AG04450 (cell line): ENCODE results near the gene MBD6. TPM values are rescaled to one million over a fixed set of nuclear protein-coding genes. Genes with fewer than 3 reads are reported as not detected.
A peak's percentile ranks its signal among the peaks of the same experiment; 100 is the strongest.
"Not testable (repeated sequence)": the region's sequence is repeated elsewhere in the genome, so short reads cannot be mapped to it uniquely, and the experiment has no call there.

Source experiments
- CTCF ChIA-PET: fragments of 300-600, 350-600 bp; formaldehyde crosslinking; extraction: SDS; loops from one replicate; lab custom pipeline; 2022; ENCODE audit warnings: antibody characterized with exemption, inconsistent platforms; lab: Charles Lee
- POLR2A ChIA-PET: fragments of 350-600 bp; formaldehyde crosslinking; extraction: SDS; loops from one replicate; lab custom pipeline; 2021; ENCODE audit warnings: antibody characterized with exemption, inconsistent platforms; lab: Yijun Ruan, JAX
- DNase-seq: peaks from one replicate; pipeline ENCODE4 v3.0.0-alpha.2; 2011; ENCODE audit warnings: low read depth, low spot score
- H3K27ac ChIP-seq: one replicate; pipeline ENCODE4 v1.5.1; 2012; ENCODE audit warnings: low read depth, low read length, control low read depth
- H3K27me3 ChIP-seq: one replicate; pipeline ENCODE4 v1.6.0; 2012; ENCODE audit warnings: low read length; ENCODE audit not compliant: control insufficient read depth, insufficient read depth
- H3K4me3 ChIP-seq: 2 replicates; pipeline ENCODE4 v1.5.1; 2011; ENCODE audit warnings: mild to moderate bottlenecking, low read depth, low read length, control low read depth
- H3K9me3 ChIP-seq: 2 replicates; pipeline ENCODE4 v1.5.1; 2012; ENCODE audit warnings: low read length; ENCODE audit not compliant: control insufficient read depth, insufficient read depth
- polyA plus RNA-seq: library from polyadenylated mRNA; depleted of rRNA; stranded (reverse); fragments of >200 nt; gene quantifications from 2 replicates; pipeline ENCODE4 v1.2.3, GENCODE V29; 2011
- TF ChIP-seq, protein P1 (sequence below): IDR thresholded peaks from 2 replicates; pipeline ENCODE4 v1.5.1; 2011; ENCODE audit warnings: low read depth, low read length, control low read depth, inconsistent platforms

MBD6 gene
- polyA plus RNA-seq, 1 experiment = 3.3 TPM

DNA sequence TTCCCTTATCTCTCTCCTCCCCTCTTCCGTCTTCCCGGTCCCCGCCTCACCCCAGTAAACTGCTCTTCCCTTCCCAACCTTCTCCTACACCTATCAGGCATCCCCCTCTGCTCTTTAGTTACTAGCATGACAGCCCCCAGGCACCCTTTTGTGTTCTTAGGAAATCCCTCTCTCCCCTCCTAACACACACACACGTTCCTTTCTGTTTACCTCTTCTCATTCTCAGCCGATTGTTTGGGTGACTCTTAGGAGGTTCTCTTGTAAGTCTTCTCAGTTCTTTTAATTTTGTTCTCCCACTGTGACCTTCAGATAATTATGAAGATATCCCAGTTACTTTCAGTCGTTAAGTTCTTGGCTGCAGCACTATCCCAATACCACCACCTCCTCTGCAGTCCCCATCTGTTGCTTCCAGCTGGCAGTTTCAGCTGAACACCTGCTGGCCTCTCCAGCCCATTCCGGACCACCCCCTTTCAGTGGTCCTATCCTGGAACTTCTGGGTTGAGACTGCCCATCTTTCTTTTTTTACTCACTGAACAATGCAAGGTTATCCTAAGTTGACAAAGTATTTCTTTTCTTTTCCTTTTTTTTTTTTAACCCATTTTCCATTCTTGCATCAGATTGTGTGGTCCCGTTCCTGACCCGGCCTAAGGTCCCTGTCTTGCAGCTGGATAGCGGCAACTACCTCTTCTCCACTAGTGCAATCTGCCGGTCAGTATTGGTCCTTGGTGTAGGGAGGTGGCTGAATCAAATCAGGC lies 34.0 kb upstream of the MBD6 start:
- peak overlapping the region; percentile 84 for H3K27ac ChIP-seq
- TF ChIP-seq, protein P1, sequence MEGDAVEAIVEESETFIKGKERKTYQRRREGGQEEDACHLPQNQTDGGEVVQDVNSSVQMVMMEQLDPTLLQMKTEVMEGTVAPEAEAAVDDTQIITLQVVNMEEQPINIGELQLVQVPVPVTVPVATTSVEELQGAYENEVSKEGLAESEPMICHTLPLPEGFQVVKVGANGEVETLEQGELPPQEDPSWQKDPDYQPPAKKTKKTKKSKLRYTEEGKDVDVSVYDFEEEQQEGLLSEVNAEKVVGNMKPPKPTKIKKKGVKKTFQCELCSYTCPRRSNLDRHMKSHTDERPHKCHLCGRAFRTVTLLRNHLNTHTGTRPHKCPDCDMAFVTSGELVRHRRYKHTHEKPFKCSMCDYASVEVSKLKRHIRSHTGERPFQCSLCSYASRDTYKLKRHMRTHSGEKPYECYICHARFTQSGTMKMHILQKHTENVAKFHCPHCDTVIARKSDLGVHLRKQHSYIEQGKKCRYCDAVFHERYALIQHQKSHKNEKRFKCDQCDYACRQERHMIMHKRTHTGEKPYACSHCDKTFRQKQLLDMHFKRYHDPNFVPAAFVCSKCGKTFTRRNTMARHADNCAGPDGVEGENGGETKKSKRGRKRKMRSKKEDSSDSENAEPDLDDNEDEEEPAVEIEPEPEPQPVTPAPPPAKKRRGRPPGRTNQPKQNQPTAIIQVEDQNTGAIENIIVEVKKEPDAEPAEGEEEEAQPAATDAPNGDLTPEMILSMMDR = no peak
- no peaks in the 10 kb centered on the region; the same call in 1 of the 2 replicates for H3K9me3 ChIP-seq
- ChIA-PET CTCF (interaction anchor here (0.7 kb wide), 1 partner anchor 25 kb away, joined by 3 read pairs; no protein-coding TSS in a partner anchor), POLR2A (no interaction called here)
- H3K4me3 ChIP-seq = peak overlapping the region; percentile 100
- DNase-seq = no peak
- H3K27me3 ChIP-seq = no peaks in the 10 kb centered on the region

DNA sequence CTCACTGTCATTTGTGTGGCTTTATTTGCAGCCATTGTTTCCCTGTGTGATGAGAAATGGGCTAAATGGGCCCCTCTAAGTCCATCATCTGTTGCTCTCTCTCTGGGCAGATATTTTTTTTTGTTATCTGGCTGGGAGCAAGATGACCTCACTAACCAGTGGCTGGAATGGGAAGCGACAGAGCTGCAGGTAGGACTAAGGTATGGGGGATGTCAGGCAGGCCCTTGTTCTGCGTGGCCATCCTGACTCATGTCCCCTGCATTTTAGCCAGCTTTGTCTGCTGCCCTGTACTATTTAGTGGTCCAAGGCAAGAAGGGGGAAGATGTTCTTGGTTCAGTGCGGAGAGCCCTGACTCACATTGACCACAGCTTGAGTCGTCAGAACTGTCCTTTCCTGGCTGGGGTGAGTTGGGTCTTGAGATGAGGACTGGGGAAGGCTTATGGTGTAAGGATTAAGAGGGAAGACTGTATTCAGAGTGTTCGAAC lies 33.4 kb upstream of the MBD6 start:
- H3K27ac ChIP-seq = no peak overlapping the region
- POLR2A ChIA-PET = no interaction called here
- H3K27me3 ChIP-seq = no peaks in the 10 kb centered on the region
- H3K4me3 ChIP-seq = peak overlapping the region; percentile 100
- TF ChIP-seq, protein P1 = no peak
- CTCF ChIA-PET = interaction anchor here (0.7 to 1.1 kb wide), 2 partner anchors 26 to 31 kb away, joined by 3 to 4 read pairs; no protein-coding TSS in a partner anchor
- no peaks in the 10 kb centered on the region; the same call in 1 of the 2 replicates for H3K9me3 ChIP-seq
- no peak for DNase-seq

DNA sequence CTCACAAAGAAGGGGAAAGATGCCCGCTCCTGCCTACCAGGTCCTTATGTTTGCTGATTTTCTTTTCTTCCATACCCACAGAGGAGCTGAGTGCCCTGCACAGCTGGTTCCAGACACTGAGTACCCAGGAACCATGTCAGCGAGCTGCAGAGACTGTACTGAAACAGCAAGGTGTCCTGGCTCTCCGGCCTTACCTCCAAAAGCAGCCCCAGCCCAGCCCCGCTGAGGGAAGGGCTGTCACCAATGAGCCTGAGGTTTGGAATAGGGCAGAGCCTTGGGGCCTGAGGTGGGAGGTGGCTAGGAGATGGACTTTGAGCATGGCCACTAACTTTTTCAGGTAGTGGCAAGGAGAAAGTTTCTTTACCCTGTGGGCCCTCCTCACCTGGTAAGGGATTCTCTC lies 32.5 kb upstream of the MBD6 start:
- no peak overlapping the region for H3K4me3 ChIP-seq
- no peak for DNase-seq
- ChIA-PET CTCF (interaction anchor here (1.1 kb wide), 1 partner anchor 32 kb away, joined by 4 read pairs; no protein-coding TSS in a partner anchor), POLR2A (no interaction called here)
- H3K27me3 ChIP-seq = no peaks in the 10 kb centered on the region
- no peaks in the 10 kb centered on the region; the same call in 1 of the 2 replicates for H3K9me3 ChIP-seq
- H3K27ac ChIP-seq = no peak overlapping the region
- TF ChIP-seq, protein P1 = no peak

DNA sequence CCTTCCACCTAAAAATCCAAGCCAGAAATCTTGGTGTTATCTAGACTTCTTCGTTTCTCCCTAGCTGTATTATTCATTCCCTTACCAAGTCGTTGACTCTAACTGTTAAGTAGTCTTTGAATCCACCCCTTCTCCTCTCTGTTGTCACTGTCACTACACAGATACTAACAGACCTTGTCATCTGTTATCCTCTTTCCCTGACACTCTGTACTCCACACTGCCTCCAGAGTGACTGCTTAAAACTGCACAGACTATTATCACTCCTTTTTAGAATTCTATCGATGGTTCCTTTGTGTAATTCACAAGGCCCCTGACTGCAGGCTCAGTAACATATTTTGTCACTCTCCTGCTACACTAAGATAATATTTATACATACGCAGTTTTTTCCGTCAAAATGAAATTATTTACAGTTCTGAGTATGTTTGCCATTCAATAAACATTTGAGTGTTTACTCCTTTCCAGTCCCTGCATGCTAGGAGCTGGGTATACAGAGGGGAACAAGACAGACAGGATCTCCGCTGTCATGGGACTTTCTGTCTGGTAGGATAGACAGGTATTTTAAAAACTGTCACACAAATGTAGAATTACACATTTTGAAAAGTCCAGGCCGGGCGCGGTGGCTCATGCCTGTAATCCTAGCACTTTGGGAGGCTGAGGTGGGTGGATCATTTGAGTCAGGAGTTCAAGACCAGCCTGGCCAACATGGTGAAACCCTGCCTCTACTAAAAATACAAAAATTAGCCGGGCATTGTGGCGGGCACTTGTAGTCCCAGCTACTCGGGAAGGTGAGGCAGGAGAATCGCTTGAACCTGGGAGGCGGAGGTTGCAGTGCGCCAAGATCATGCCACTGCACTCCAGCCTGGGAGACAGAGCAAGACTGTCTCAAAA lies 31.0 kb upstream of the MBD6 start:
- Histone ChIP-seq H3K27ac (no peak overlapping the region), H3K9me3 (no peaks in the 10 kb centered on the region; the same call in 1 of the 2 replicates), H3K27me3 (no peaks in the 10 kb centered on the region), H3K4me3 (no peak overlapping the region)
- ChIA-PET CTCF (interaction anchor here (0.8 kb wide), 1 partner anchor 33 kb away, joined by 3 read pairs; no protein-coding TSS in a partner anchor), POLR2A (no interaction called here)
- no peak for DNase-seq
- TF ChIP-seq, protein P1 = no peak

DNA sequence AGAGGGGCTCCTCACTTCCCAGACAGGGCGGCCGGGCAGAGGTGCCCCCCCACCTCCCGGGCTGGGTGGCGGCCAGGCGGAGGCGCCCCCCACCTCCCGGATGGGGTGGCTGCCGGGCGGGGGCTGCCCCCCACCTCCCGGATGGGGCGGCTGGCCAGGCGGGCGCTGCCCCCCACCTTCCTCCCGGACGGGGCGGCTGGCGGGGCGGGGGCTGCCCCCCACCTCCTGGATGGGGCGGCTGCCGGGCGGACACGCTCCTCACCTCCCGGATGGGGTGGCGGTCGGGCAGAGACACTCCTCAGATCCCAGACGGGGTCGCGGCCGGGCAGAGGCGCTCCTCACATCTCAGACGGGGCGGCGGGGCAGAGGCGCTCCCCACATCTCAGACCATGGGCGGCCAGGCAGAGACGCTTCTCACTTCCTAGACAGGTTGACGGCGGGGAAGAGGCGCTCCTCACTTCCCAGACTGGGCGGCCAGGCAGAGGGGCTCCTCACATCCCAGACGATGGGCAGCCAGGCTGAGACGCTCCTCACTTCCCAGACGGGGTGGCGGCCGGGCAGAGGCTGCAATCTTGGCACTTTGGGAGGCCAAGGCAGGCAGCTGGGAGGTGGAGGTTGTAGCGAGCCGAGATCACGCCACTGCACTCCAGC lies 27.4 kb upstream of the MBD6 start:
- H3K9me3 ChIP-seq, H3K4me3 ChIP-seq, H3K27ac ChIP-seq, POLR2A ChIA-PET, DNase-seq, CTCF ChIA-PET, H3K27me3 ChIP-seq: not testable (repeated sequence)
